Dermis microvascular lymphatic vessel endothelial cell (primary cell): Measurements from ENCODE around the gene DPH6. TPM values are rescaled to one million over a fixed set of nuclear protein-coding genes. Genes with fewer than 3 reads are reported as not detected.
"Not testable (repeated sequence)": the region's sequence is repeated elsewhere in the genome, so short reads cannot be mapped to it uniquely, and the experiment has no call there.

Experiments
- DNase-seq, 2 donors: peaks; one replicate each; pipeline versions ENCODE4 v3.0.0 to v3.0.0-alpha.2; 2010; ENCODE audit warnings: low read depth in 2 of 2
- total RNA-seq: library from RNA; depleted of rRNA; stranded (reverse); fragments of >200 nt; gene quantifications from 2 replicates; pipeline ENCODE4 v1.2.1, GENCODE V29; 2014

The DPH6 gene, protein sequence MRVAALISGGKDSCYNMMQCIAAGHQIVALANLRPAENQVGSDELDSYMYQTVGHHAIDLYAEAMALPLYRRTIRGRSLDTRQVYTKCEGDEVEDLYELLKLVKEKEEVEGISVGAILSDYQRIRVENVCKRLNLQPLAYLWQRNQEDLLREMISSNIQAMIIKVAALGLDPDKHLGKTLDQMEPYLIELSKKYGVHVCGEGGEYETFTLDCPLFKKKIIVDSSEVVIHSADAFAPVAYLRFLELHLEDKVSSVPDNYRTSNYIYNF
- total RNA-seq, result 10.3 and 10.9 TPM in 2 replicates

DNA sequence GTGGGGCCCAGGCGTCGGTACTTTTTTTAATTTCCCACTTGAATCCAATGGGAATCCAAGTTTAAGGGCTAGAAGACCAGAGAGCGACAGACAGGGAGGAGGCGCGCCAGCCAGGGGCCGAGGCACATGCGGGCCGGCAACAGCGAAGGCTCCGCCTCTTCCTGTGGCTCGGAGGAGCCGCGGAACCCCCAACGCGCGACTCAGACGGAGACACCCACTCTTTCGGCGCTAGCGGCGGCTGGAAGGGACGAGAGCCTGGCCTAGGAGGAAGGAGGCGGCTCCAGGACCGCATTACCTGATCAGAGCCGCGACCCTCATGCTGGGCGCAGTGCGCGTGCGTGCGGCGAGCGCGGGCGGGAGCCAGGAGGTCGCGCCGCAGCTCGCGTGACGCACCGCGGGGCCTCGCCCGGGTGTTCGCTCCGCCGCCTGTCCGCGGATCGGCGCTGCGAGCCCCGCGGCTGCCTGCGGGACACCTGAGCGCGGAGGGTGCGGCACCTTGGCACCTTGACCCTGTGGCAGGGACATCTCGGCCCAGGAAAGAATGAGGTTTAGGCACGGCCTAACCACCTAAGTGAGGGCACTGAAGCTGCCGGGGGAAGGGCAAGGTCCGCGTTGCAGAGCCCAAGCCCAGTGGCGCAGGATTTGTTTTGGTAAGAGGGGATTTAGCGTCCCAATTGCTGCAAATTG is at the start of gene DPH6:
TSS of gene DPH6 (minus strand) at position 342 of the 687 bp plus-strand sequence. CDS start at position 318, 24 bp downstream.
- DNase-seq, result peak; percentile 45 to 89

GRCh38 chr15:35595656-35596055 is 49.7 kb upstream of the DPH6 start:
- DNase-seq, result no peak

DNA sequence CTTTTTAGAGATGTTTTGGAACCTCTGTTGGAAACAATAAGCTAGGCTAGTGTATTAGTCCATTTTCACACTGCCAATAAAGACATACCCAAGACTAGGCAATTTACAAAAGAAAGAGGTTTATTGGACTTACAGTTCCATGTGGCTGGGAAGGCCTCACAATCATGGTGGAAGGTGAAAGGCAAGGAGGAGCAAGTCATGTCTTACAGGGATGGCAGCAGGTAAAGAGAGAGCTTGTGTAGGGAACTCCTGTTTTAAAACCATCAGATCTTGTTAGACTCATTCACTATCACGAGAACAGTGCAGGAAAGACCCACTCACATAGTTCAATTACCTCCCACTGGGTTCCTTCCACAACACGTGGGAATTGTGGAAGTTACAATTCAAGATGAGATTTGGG is 46.0 kb upstream of the DPH6 start:
- DNase-seq, result not testable (repeated sequence)

GRCh38 chr15:35583863-35584528 is 38.0 kb upstream of the DPH6 start:
- no peak for DNase-seq

DNA sequence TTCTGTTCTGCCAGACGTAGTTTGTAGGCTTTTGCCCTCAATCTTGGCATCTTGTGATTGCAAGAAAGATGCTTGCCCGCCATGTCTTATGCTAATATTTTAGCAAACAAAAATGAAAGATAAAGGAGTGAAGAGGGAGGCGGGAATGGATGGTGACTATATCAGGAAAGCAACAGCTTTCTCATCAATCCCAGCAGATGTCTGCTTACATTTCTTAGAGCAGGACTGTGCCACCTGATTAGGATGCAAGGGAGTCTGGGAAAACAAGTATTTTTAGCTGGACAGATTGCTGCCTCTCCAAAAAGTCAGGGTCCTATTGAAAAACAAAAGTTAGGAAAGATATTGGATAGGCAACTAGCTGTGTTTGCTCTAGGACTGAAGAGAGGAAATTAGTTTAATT is 34.6 kb upstream of the DPH6 start:
- DNase-seq, result no peak

DNA sequence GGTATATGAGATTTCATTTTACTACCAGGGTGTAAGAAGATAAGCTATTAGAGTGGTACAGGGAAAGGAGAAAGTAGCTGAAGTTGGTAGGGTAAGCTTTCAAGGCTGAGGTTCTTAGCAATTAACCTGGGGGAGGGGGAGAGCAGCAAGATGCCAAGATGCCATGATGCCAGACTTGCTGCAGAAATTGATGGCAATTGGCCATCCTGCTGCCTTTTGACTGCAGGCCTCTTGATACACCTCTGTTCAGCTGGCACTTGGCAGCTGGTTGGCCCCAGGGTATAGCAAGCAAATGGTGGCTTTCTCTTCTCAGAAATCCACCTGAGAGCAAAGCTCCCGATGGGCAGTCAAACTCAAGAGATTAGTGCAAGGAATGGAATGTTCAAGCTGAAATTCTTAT is 21.4 kb upstream of the DPH6 start:
- DNase-seq, result no peak

GRCh38 chr15:35566991-35567390 is 21.0 kb upstream of the DPH6 start:
- DNase-seq, result no peak

- no peak for DNase-seq
Measured at GRCh38 chr15:35565901-35566300, 19.9 kb upstream of the DPH6 start.

DNA sequence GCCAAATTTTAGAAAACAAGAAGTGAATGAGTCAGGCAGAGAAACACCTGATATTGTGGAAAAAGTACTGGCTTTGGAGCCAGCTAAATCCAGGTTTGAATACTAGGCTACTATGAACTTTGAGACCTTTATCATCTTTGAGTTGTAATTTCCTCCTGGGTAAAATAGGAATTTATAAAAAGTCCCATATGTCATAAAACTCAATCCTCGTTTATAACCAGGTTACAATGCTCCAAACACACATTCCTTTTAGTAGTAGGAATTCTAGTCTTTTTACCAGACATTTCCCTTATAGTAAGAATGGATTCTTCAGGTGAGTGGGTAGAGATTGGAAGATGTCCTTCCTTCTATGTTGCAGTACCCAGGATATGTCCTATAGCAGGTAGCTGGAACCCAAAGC is 16.7 kb upstream of the DPH6 start:
- no peak for DNase-seq

GRCh38 chr15:35561308-35561707 is 15.3 kb upstream of the DPH6 start:
- no peak for DNase-seq

DNA sequence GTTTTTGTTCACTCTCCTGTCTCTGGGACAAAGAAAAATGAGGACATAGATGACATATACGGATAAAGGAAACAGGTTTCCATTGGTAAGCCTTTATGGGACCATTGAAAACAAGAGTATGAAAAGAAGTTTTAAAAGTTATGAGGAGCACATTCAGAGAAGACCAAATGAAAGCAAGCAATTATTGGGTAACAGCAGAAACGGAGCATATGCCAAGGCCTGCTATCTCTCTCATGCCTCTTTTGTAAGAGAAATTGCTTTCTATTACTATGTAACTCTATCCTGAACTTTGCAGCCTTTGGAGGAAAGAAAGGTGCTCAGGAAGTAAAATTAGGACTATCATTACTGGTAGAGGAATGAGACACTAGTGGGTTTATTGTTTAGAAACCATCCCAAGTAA is 14.9 kb upstream of the DPH6 start:
- DNase-seq, result no peak

GRCh38 chr15:35560258-35560657 is 14.3 kb upstream of the DPH6 start:
- DNase-seq, result no peak

DNA sequence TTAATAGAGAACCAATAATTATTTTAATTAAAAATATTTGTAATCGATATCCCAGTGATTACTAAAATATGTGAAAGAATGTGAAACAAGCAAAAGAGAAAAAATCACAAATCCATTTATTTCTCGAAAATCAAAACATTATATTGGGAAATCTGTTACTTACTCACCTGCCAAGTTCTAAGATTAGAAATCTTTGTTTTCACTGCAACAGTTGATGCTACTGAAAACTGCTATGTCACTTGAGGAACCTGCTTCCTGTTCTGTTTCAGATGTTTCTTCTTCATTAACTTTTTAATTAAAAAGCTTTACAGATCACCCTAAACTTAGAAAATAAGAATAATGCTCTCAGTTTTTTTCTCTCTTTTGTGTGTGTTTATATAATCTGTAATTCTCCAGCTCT is 13.7 kb upstream of the DPH6 start:
- no peak for DNase-seq

GRCh38 chr15:35557544-35557943 is 11.6 kb upstream of the DPH6 start:
- DNase-seq, result peak in 1 of 2 donors; percentile 30

- no peak for DNase-seq
Measured at GRCh38 chr15:35557012-35557411, 11.0 kb upstream of the DPH6 start.

- no peak for DNase-seq
Measured at GRCh38 chr15:35555244-35555643, 9.3 kb upstream of the DPH6 start.

- no peak for DNase-seq
Measured at GRCh38 chr15:35550957-35551356, 5.0 kb upstream of the DPH6 start.

DNA sequence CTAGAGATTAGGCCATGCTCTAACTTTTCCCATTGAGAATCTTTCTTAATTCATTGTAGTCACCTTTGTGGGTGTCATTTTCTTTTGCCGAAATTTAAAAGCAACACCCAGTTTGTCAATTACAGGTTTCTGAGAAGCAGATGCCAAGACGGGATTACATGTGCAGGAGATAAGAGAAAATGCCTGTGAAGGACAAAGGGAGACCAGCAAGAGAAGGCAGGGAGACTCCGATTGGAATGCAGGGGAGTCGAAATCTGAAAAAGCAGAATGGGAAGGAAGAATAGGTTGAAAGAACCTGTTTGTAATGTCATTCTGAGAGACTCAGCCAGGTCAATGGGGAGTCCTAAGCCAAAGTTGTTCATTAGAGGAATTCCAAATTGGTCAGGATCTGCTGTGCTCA is 3.6 kb upstream of the DPH6 start:
- DNase-seq, result no peak

- DNase-seq, result no peak
Measured at GRCh38 chr15:35548435-35548834, 2.5 kb upstream of the DPH6 start.

DNA sequence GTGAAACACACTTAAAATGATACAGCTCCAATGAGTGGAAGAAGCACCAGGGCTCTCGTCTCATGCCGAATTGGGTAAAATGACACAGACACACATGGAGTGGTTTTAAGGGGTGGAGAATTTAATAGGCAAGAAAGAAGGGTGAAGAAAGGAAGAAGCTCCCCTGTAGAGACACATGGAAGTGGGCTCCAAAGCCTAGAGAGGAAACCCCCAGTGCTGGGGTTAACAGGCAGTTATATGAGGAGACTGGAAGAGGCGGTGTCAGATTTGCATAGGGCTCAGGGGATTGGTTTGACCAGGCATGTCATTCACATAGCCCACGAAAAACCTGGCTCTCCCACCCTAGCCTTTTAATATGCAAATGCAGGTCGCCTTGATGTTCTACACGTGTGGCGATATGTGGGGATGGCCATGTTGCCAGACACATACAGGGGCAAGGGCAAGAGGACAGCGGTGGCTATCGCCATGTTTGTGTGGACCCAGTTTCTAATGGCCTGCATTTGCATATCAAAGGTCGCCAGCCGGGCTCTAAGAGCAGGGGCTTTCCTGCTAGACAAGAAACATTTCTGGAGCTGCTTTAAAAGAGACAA is 1.9 kb upstream of the DPH6 start:
- DNase-seq, result no peak

- DNase-seq, result peak in 1 of 2 donors; percentile 1
Measured at GRCh38 chr15:35546511-35547381, 781 bp upstream of the DPH6 start.
